Epidermal melanocyte (primary cell): ENCODE results near the gene ROCK2.
"Not testable (repeated sequence)": the region's sequence is repeated elsewhere in the genome, so short reads cannot be mapped to it uniquely, and the experiment has no call there.

Experiments
- DNase-seq: peaks from one replicate; pipeline ENCODE4 v3.0.0; 2011; ENCODE audit warnings: low spot score; ENCODE audit not compliant: insufficient read length

The ROCK2 gene

GRCh38 chr2:11278219-11278618, 66.2 kb downstream of the ROCK2 start:
- no peak for DNase-seq

GRCh38 chr2:11275910-11276309, 68.5 kb downstream of the ROCK2 start:
- no peak for DNase-seq

- DNase-seq = no peak
These were observed 73.5 kb downstream of the ROCK2 start for GRCh38 chr2:11270891-11271290.

GRCh38 chr2:11267931-11268330, 76.5 kb downstream of the ROCK2 start:
- DNase-seq = no peak

GRCh38 chr2:11264818-11265217, 79.6 kb downstream of the ROCK2 start:
- no peak for DNase-seq

GRCh38 chr2:11264007-11264406, 80.4 kb downstream of the ROCK2 start:
- DNase-seq = no peak

- no peak for DNase-seq
These were observed 81.3 kb downstream of the ROCK2 start for GRCh38 chr2:11263177-11263576.

- not testable (repeated sequence) for DNase-seq
These were observed 82.0 kb downstream of the ROCK2 start for GRCh38 chr2:11262438-11262837.

GRCh38 chr2:11261564-11261963, 82.9 kb downstream of the ROCK2 start:
- not testable (repeated sequence) for DNase-seq

GRCh38 chr2:11260979-11261378, 83.5 kb downstream of the ROCK2 start:
- no peak for DNase-seq

- no peak for DNase-seq
These were observed 86.5 kb downstream of the ROCK2 start for GRCh38 chr2:11257964-11258363.

- no peak for DNase-seq
These were observed 87.4 kb downstream of the ROCK2 start for GRCh38 chr2:11257078-11257477.

GRCh38 chr2:11256166-11256565, 88.3 kb downstream of the ROCK2 start:
- DNase-seq = no peak

- DNase-seq = no peak
These were observed 90.3 kb downstream of the ROCK2 start for GRCh38 chr2:11254100-11254536.

GRCh38 chr2:11252458-11252857, 92.0 kb downstream of the ROCK2 start:
- DNase-seq = not testable (repeated sequence)

GRCh38 chr2:11250400-11251196, 93.8 kb downstream of the ROCK2 start:
- no peak for DNase-seq

GRCh38 chr2:11245322-11245721, 99.1 kb downstream of the ROCK2 start:
- DNase-seq = no peak

- DNase-seq = no peak
These were observed 100.2 kb downstream of the ROCK2 start for GRCh38 chr2:11244091-11244826.

GRCh38 chr2:11243512-11243911, 100.9 kb downstream of the ROCK2 start:
- no peak for DNase-seq

- DNase-seq = no peak
These were observed 101.8 kb downstream of the ROCK2 start for GRCh38 chr2:11242542-11243174.

- DNase-seq = no peak
These were observed 102.8 kb downstream of the ROCK2 start for GRCh38 chr2:11241412-11242203.
